Suprapubic skin (tissue), 4 donors: ENCODE measurements around the gene PLEKHG3. TPM values are rescaled to one million over a fixed set of nuclear protein-coding genes. Genes with fewer than 3 reads are reported as not detected.

Experiments used
- DNase-seq, 2 donors: peaks; one replicate each; pipeline ENCODE4 v3.0.0-alpha.2; 2019; ENCODE audit warnings: low spot score in 2 of 2
- H3K27ac ChIP-seq: fragments of 200-600 bp; sonication (generic); one replicate; pipeline ENCODE4 v1.5.1; 2019
- H3K27me3 ChIP-seq: fragments of 200-600 bp; sonication (generic); one replicate; pipeline ENCODE4 v1.5.1; 2019
- H3K36me3 ChIP-seq: fragments of 200-600 bp; sonication (generic); one replicate; pipeline ENCODE4 v1.5.1; 2019
- H3K4me1 ChIP-seq: fragments of 200-600 bp; sonication (generic); one replicate; pipeline ENCODE4 v1.5.1; 2019
- H3K4me3 ChIP-seq: fragments of 200-600 bp; sonication (generic); one replicate; pipeline ENCODE4 v1.5.1; 2019; ENCODE audit warnings: mild to moderate bottlenecking
- H3K9me3 ChIP-seq: fragments of 200-600 bp; sonication (generic); one replicate; pipeline ENCODE4 v1.5.1; 2019
- EP300 ChIP-seq: sonication (generic); formaldehyde crosslinking; IDR thresholded peaks from one replicate; pipeline ENCODE4 v1.6.1; 2017; ENCODE audit warnings: antibody characterized with exemption
- POLR2A ChIP-seq, 2 donors: fragments of 450-650 bp; IDR thresholded peaks; one replicate each; pipeline ENCODE4 v1.6.1; 2017; ENCODE audit warnings: antibody characterized with exemption in 2 of 2, mild to moderate bottlenecking in 2 of 2, moderate library complexity in 2 of 2
- POLR2AphosphoS5 ChIP-seq, 3 donors: sonication (generic); formaldehyde crosslinking; IDR thresholded peaks; one replicate each; pipeline ENCODE4 v1.6.1; 2017; ENCODE audit warnings: antibody characterized with exemption in 3 of 3
- WGBS: methylation state at CpG from one replicate; pipeline ENCODE4 v1.1.5; 2018; 5-methylcytosine and 5-hydroxymethylcytosine counted together
- total RNA-seq, 4 donors: library from RNA; depleted of rRNA; stranded (reverse); fragments of >200 nt; gene quantifications; one replicate each; pipeline ENCODE4 v1.1.0, GENCODE V29; 2016
- TF ChIP-seq, protein P1 (sequence below), 2 donors: fragments of 200-600 bp in 1 of 2; fragments of 450-650 bp in 1 of 2; sonication (generic) in 1 of 2; IDR thresholded peaks; one replicate each; pipeline ENCODE4 v1.5.1; 2016 to 2019; ENCODE audit warnings: antibody characterized with exemption in 2 of 2, mild to moderate bottlenecking in 1 of 2, moderate library complexity in 1 of 2

PLEKHG3 gene
- total RNA-seq, 4 donors from 2014 or later: 60.4 to 140 (median 96.5) TPM

DNA sequence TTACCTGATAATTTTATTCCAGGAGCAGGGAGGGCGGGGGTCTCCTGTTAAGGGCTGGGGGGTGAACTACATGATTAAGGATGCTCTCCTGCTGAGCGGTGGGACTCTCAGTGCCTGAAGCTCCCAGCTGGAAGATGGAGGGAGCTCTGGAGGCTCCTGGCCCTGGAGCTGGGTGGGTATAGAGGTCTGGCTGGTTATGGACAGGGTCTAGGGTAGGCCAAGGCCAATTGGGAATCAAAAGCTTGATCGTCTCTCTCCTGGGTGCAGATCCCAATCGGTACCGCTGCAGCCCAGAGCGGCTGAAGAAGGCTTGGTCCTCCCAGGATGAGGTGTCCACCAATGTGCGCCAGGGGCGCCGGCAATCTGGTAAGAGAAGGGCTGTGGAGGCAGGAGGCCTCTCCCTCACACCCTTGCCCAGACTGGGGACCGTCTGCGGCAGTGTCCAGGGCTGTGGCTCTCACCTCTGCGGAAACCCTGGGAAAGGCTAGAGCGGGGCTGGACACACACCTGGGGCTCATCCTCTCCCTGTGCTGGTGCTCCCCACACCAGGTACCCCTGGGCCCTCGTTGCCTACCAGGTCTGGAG, 28.4 kb downstream of the PLEKHG3 start:
- Histone ChIP-seq H3K9me3 (no peaks in the 10 kb centered on the region), H3K27ac (no peak overlapping the region), H3K4me1 (peaks cover 12% of the 10 kb centered on the region), H3K4me3 (no peak overlapping the region), H3K36me3 (peaks cover 72% of the 10 kb centered on the region), H3K27me3 (no peaks in the 10 kb centered on the region)
- TF ChIP-seq, protein P1, sequence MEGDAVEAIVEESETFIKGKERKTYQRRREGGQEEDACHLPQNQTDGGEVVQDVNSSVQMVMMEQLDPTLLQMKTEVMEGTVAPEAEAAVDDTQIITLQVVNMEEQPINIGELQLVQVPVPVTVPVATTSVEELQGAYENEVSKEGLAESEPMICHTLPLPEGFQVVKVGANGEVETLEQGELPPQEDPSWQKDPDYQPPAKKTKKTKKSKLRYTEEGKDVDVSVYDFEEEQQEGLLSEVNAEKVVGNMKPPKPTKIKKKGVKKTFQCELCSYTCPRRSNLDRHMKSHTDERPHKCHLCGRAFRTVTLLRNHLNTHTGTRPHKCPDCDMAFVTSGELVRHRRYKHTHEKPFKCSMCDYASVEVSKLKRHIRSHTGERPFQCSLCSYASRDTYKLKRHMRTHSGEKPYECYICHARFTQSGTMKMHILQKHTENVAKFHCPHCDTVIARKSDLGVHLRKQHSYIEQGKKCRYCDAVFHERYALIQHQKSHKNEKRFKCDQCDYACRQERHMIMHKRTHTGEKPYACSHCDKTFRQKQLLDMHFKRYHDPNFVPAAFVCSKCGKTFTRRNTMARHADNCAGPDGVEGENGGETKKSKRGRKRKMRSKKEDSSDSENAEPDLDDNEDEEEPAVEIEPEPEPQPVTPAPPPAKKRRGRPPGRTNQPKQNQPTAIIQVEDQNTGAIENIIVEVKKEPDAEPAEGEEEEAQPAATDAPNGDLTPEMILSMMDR (IDR thresholded peaks at IDR 0.05): no peak
- TF ChIP-seq POLR2AphosphoS5 (IDR thresholded peaks at IDR 0.05) (no peak), EP300 (no peak), POLR2A (IDR thresholded peaks at IDR 0.05) (no peak)
- 96% methylated on average over 7 of the region's 14 CpGs for WGBS
- no peak for DNase-seq

DNA sequence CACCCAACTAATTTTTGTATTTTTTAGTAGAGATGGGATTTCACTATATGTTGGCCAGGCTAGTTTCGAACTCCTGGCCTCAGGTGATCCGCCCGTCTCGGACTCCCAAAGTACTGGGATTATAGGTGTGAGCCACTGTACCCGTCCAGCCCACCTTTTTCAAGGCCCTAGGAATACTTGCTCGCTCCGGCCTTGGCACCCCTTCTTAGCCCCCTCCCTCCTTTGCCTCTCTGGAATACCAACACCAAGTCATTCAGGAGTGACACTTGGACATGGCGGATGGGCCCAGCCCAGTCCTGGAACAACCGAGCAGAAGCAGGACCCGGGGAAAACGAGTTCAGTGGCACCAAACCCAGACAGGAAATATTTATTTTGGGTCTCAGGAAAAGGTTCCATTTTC, 29.1 kb downstream of the PLEKHG3 start:
- no peak for DNase-seq
- TF ChIP-seq EP300 (no peak), POLR2A (IDR thresholded peaks at IDR 0.05) (no peak), POLR2AphosphoS5 (IDR thresholded peaks at IDR 0.05) (no peak)
- TF ChIP-seq, protein P1 (IDR thresholded peaks at IDR 0.05): no peak
- Histone ChIP-seq H3K27ac (no peak overlapping the region), H3K9me3 (no peaks in the 10 kb centered on the region), H3K4me3 (no peak overlapping the region), H3K27me3 (no peaks in the 10 kb centered on the region), H3K36me3 (peaks cover 72% of the 10 kb centered on the region), H3K4me1 (peaks cover 17% of the 10 kb centered on the region)
- 89% methylated on average over 11 of the region's 11 CpGs for WGBS

GRCh38 chr14:64733899-64734298, 29.7 kb downstream of the PLEKHG3 start:
- H3K4me1 ChIP-seq: peaks cover 17% of the 10 kb centered on the region

GRCh38 chr14:64734990-64735389, 30.8 kb downstream of the PLEKHG3 start:
- no peak for DNase-seq

More at GRCh38 chr14:64733899-64734298, 29.7 kb downstream of the PLEKHG3 start:
- TF ChIP-seq EP300: no peak
- TF ChIP-seq POLR2A (IDR thresholded peaks at IDR 0.05): no peak
- Histone ChIP-seq H3K27ac (no peak overlapping the region), H3K36me3 (peaks cover 73% of the 10 kb centered on the region), H3K9me3 (no peaks in the 10 kb centered on the region), H3K27me3 (no peaks in the 10 kb centered on the region), H3K4me3 (no peak overlapping the region)
- 82% methylated on average over 1 of the region's 1 CpG for WGBS
- DNase-seq: no peak

DNA sequence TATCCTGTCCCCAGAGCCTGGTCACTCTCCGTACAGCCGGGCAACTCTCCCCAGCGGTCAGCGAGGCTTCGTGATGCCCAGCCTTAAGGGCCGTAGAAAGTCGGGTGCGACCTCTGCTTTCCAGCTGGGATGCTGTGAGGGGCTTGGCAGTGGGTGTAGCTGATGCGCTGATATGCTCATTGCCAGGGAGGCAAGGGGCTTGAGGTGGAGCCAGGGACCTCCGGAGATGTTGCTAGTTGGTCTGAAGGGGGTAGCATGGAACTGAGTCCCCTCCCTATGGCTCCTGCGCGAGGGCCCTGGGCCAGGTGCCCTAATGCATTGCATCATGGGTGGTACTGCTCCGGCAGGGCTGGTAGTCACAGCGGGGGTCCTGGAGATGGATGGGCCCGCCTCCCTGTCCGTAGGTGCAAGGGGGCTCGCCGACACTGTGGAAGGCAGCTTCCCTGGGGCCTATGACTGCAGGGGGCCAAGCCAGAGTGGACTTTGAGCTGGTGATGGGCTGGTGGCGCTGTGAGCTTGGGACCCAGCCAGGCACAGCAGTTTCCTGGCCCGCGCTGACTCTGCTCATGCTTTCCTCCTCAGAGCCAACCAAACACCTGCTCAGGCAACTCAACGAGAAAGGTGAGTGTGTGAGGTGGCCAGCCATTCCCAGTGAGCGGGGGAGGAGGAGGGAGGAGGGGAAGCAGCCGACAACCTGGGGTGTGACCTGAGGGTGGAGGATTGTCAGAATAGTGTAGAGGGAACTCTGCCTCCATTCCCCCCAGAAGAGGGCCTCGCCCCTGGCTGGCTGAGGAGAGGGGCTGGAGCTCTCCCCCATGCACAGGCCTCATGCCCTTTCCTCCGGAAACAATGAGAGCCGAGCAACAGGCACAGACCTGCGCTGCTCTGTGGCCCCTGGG, 32.3 kb downstream of the PLEKHG3 start:
- no peak overlapping the region for H3K4me3 ChIP-seq
- H3K9me3 ChIP-seq: no peaks in the 10 kb centered on the region
- TF ChIP-seq, protein P1 (IDR thresholded peaks at IDR 0.05): no peak
- TF ChIP-seq POLR2A (IDR thresholded peaks at IDR 0.05): no peak
- TF ChIP-seq EP300: no peak
- no peak for TF ChIP-seq POLR2AphosphoS5 (IDR thresholded peaks at IDR 0.05)
- DNase-seq: no peak
- H3K4me1 ChIP-seq: peaks cover 17% of the 10 kb centered on the region
- peak overlapping the region; percentile 9 for H3K27ac ChIP-seq
- no peaks in the 10 kb centered on the region for H3K27me3 ChIP-seq
- 78% methylated on average over 16 of the region's 28 CpGs for WGBS
- H3K36me3 ChIP-seq: peaks cover 76% of the 10 kb centered on the region

More at GRCh38 chr14:64734990-64735389, 30.8 kb downstream of the PLEKHG3 start:
- TF ChIP-seq POLR2A (IDR thresholded peaks at IDR 0.05) (no peak), POLR2AphosphoS5 (IDR thresholded peaks at IDR 0.05) (no peak), EP300 (no peak)
- TF ChIP-seq, protein P1 (IDR thresholded peaks at IDR 0.05): no peak
- Histone ChIP-seq H3K27ac (no peak overlapping the region), H3K9me3 (no peaks in the 10 kb centered on the region), H3K27me3 (no peaks in the 10 kb centered on the region), H3K36me3 (peaks cover 76% of the 10 kb centered on the region), H3K4me1 (peaks cover 17% of the 10 kb centered on the region), H3K4me3 (no peak overlapping the region)
- 58% methylated on average over 6 of the region's 6 CpGs for WGBS
